ENCODE results near the gene KLK11. TPM values are rescaled to one million over a fixed set of nuclear protein-coding genes. Genes with fewer than 3 reads are reported as not detected.

The KLK11 gene
- total and polyA plus RNA-seq, 2 experiments from 2014 or later: not detected

DNA sequence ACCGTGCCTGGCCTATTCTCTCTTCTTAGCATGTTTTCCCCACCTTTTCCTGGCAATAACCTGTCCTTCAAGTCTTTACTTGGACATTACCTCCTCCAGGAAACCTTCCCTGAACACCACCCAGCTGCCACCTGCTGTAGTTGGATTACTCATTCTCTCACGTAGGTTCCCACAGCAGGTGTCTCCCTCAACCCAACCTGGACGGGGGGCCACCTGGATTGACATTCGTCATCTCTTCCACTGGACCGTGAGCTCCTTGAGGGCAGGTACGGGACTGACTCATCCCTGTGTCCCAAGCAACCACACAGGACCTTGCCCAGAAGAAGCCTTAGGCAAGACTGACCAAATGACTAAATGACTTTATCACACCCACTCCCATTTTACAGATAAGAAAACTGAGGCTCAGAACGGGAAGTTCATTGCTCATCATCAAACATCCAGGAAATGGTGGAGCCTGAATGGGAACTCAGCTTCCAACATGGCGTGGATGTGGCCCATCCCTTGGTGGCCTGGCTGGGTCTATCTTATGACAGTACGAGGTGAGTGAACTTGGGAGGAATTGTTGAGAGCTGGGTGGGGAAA, 53.5 kb downstream of the KLK11 start:
- Histone ChIP-seq H3K36me3 (ENCODE audit: low read depth) (no peaks in the 10 kb centered on the region), H3K4me2 (ENCODE audit: unreplicated experiment) (no peak overlapping the region), H3K27ac (no peak overlapping the region), H4K20me1 (ENCODE audit: insufficient read depth) (no peaks in the 10 kb centered on the region), H3K9me3 (ENCODE audit: low read depth) (no peaks in the 10 kb centered on the region), H3K9ac (no peak overlapping the region), H3K9me2 (ENCODE audit: insufficient read depth) (no peaks in the 10 kb centered on the region), H3K79me2 (ENCODE audit: insufficient read depth) (no peaks in the 10 kb centered on the region), H3K4me1 (ENCODE audit: insufficient read depth) (no peaks in the 10 kb centered on the region), H2AFZ (no peak overlapping the region), H3K4me3 (no peak overlapping the region), H3F3A (ENCODE audit: insufficient read depth) (no peaks in the 10 kb centered on the region), H3K27me3 (replicated peaks; ENCODE audit: insufficient read depth) (no peaks in the 10 kb centered on the region; the same call in 1 of the 2 replicates)
- no peak for DNase-seq
- in situ Hi-C loops (cut with MboI): no loop called here
- 32 to 41% methylated on average over 9 of the region's 9 CpGs for WGBS, 2 experiments (ENCODE audit: low coverage in 1 of 2, low lambda C conversion rate in 2 of 2, missing lambda C conversion rate in 2 of 2)
- TF ChIP-seq EZH2phosphoT487 (IDR thresholded peaks at IDR 0.05; ENCODE audit: insufficient read depth, low read depth) (no peak), EZH2 (IDR thresholded peaks at IDR 0.05; ENCODE audit: insufficient read depth, poor library complexity, severe bottlenecking) (no peak)

Other genes with a start within 250 kb of the KLK11 start
- not detected in 2 replicates for gene ACP4, start 236.2 kb downstream of the KLK11 start, total RNA-seq (2014; rRNA removed; shearing (Covaris generic))
- gene ACP4, start 236.2 kb downstream of the KLK11 start, polyA plus RNA-seq (2016; fragmentation: Nextera tagmentation; extraction: Ambion mirVana): not detected in 2 replicates
- not detected in 2 replicates for gene KLK1, start 202.8 kb downstream of the KLK11 start, total RNA-seq (2014; rRNA removed; shearing (Covaris generic))
- not detected in 2 replicates for gene KLK1, start 202.8 kb downstream of the KLK11 start, polyA plus RNA-seq (2016; fragmentation: Nextera tagmentation; extraction: Ambion mirVana)
- not detected in 2 replicates for gene KLK15, start 193.0 kb downstream of the KLK11 start, total RNA-seq (2014; rRNA removed; shearing (Covaris generic))
- not detected in 2 replicates for gene KLK15, start 193.0 kb downstream of the KLK11 start, polyA plus RNA-seq (2016; fragmentation: Nextera tagmentation; extraction: Ambion mirVana)
- gene KLK3, start 171.7 kb downstream of the KLK11 start, total RNA-seq (2014; rRNA removed; shearing (Covaris generic)): not detected in 2 replicates
- not detected in 2 replicates for gene KLK3, start 171.7 kb downstream of the KLK11 start, polyA plus RNA-seq (2016; fragmentation: Nextera tagmentation; extraction: Ambion mirVana)
- gene KLK2, start 153.2 kb downstream of the KLK11 start, total RNA-seq (2014; rRNA removed; shearing (Covaris generic)): not detected in 2 replicates
- not detected in 2 replicates for gene KLK2, start 153.2 kb downstream of the KLK11 start, polyA plus RNA-seq (2016; fragmentation: Nextera tagmentation; extraction: Ambion mirVana)
- not detected in 2 replicates for gene KLK4, start 115.2 kb downstream of the KLK11 start, total RNA-seq (2014; rRNA removed; shearing (Covaris generic))
- not detected in 2 replicates for gene KLK4, start 115.2 kb downstream of the KLK11 start, polyA plus RNA-seq (2016; fragmentation: Nextera tagmentation; extraction: Ambion mirVana)
- gene KLK5, start 73.6 kb downstream of the KLK11 start, total RNA-seq (2014; rRNA removed; shearing (Covaris generic)): not detected in 2 replicates
- gene KLK5, start 73.6 kb downstream of the KLK11 start, polyA plus RNA-seq (2016; fragmentation: Nextera tagmentation; extraction: Ambion mirVana): 0.23 TPM in 1 of 2 replicates, not detected in the other
- not detected in 2 replicates for gene KLK6, start 57.0 kb downstream of the KLK11 start, total RNA-seq (2014; rRNA removed; shearing (Covaris generic))
- not detected in 2 replicates for gene KLK6, start 57.0 kb downstream of the KLK11 start, polyA plus RNA-seq (2016; fragmentation: Nextera tagmentation; extraction: Ambion mirVana)
- gene KLK7, start 42.7 kb downstream of the KLK11 start, total RNA-seq (2014; rRNA removed; shearing (Covaris generic)): not detected in 2 replicates
- gene KLK7, start 42.7 kb downstream of the KLK11 start, polyA plus RNA-seq (2016; fragmentation: Nextera tagmentation; extraction: Ambion mirVana): not detected in 2 replicates
- not detected in 2 replicates for gene KLK8, start 25.0 kb downstream of the KLK11 start, total RNA-seq (2014; rRNA removed; shearing (Covaris generic))
- gene KLK8, start 25.0 kb downstream of the KLK11 start, polyA plus RNA-seq (2016; fragmentation: Nextera tagmentation; extraction: Ambion mirVana): not detected in 2 replicates
- gene KLK10, start 6.9 kb downstream of the KLK11 start, total RNA-seq (2014; rRNA removed; shearing (Covaris generic)): not detected in 2 replicates
- not detected in 2 replicates for gene KLK10, start 6.9 kb downstream of the KLK11 start, polyA plus RNA-seq (2016; fragmentation: Nextera tagmentation; extraction: Ambion mirVana)
- gene KLK12, start 8.4 kb upstream of the KLK11 start, total RNA-seq (2014; rRNA removed; shearing (Covaris generic)): not detected in 2 replicates
- not detected in 2 replicates for gene KLK12, start 8.4 kb upstream of the KLK11 start, polyA plus RNA-seq (2016; fragmentation: Nextera tagmentation; extraction: Ambion mirVana)
- not detected in 2 replicates for gene KLK13, start 38.5 kb upstream of the KLK11 start, total RNA-seq (2014; rRNA removed; shearing (Covaris generic))
- gene KLK13, start 38.5 kb upstream of the KLK11 start, polyA plus RNA-seq (2016; fragmentation: Nextera tagmentation; extraction: Ambion mirVana): 0.25 TPM in 1 of 2 replicates, not detected in the other
- not detected in 2 replicates for gene KLK14, start 56.3 kb upstream of the KLK11 start, total RNA-seq (2014; rRNA removed; shearing (Covaris generic))
- not detected in 2 replicates for gene KLK14, start 56.3 kb upstream of the KLK11 start, polyA plus RNA-seq (2016; fragmentation: Nextera tagmentation; extraction: Ambion mirVana)
- gene CTU1, start 81.8 kb upstream of the KLK11 start, total RNA-seq (2014; rRNA removed; shearing (Covaris generic)): 9.0 and 11.3 TPM in 2 replicates
- gene CTU1, start 81.8 kb upstream of the KLK11 start, polyA plus RNA-seq (2016; fragmentation: Nextera tagmentation; extraction: Ambion mirVana): 4.2 and 4.4 TPM in 2 replicates
- gene SIGLEC9, start 98.3 kb upstream of the KLK11 start, total RNA-seq (2014; rRNA removed; shearing (Covaris generic)): not detected in 2 replicates
- not detected in 2 replicates for gene SIGLEC9, start 98.3 kb upstream of the KLK11 start, polyA plus RNA-seq (2016; fragmentation: Nextera tagmentation; extraction: Ambion mirVana)
- not detected in 2 replicates for gene SIGLEC7, start 115.7 kb upstream of the KLK11 start, total RNA-seq (2014; rRNA removed; shearing (Covaris generic))
- not detected in 2 replicates for gene SIGLEC7, start 115.7 kb upstream of the KLK11 start, polyA plus RNA-seq (2016; fragmentation: Nextera tagmentation; extraction: Ambion mirVana)
- gene CD33, start 198.5 kb upstream of the KLK11 start, total RNA-seq (2014; rRNA removed; shearing (Covaris generic)): not detected in 2 replicates
- 0.30 TPM in 1 of 2 replicates, not detected in the other for gene CD33, start 198.5 kb upstream of the KLK11 start, polyA plus RNA-seq (2016; fragmentation: Nextera tagmentation; extraction: Ambion mirVana)
- gene SIGLECL1, start 224.5 kb upstream of the KLK11 start, total RNA-seq (2014; rRNA removed; shearing (Covaris generic)): not detected in 2 replicates
- gene SIGLECL1, start 224.5 kb upstream of the KLK11 start, polyA plus RNA-seq (2016; fragmentation: Nextera tagmentation; extraction: Ambion mirVana): not detected in 2 replicates